Esophagus squamous epithelium (tissue), 4 donors: ENCODE data around the gene CTIF.

Source experiments
- POLR2A ChIP-seq, 4 donors: fragments of 450-650 bp; IDR thresholded peaks; one replicate each; pipeline ENCODE4 v1.6.1; 2017; ENCODE audit warnings: antibody characterized with exemption in 4 of 4, mild to moderate bottlenecking in 4 of 4, moderate library complexity in 3 of 4
- TF ChIP-seq, protein P1 (sequence below), 6 experiments: fragments of 450-650 bp in 4 of 6; fragments of 200-600 bp in 2 of 6; sonication (generic) in 2 of 6; IDR thresholded peaks; one replicate each; pipeline ENCODE4 v1.5.1; 2016 to 2019; ENCODE audit warnings: antibody characterized with exemption in 6 of 6, mild to moderate bottlenecking in 4 of 6, moderate library complexity in 4 of 6

GRCh38 chr18:48861181-48861708 is 322.4 kb downstream of the CTIF start:
- TF ChIP-seq POLR2A (IDR thresholded peaks at IDR 0.05) = no peak
- TF ChIP-seq, protein P1, sequence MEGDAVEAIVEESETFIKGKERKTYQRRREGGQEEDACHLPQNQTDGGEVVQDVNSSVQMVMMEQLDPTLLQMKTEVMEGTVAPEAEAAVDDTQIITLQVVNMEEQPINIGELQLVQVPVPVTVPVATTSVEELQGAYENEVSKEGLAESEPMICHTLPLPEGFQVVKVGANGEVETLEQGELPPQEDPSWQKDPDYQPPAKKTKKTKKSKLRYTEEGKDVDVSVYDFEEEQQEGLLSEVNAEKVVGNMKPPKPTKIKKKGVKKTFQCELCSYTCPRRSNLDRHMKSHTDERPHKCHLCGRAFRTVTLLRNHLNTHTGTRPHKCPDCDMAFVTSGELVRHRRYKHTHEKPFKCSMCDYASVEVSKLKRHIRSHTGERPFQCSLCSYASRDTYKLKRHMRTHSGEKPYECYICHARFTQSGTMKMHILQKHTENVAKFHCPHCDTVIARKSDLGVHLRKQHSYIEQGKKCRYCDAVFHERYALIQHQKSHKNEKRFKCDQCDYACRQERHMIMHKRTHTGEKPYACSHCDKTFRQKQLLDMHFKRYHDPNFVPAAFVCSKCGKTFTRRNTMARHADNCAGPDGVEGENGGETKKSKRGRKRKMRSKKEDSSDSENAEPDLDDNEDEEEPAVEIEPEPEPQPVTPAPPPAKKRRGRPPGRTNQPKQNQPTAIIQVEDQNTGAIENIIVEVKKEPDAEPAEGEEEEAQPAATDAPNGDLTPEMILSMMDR (IDR thresholded peaks at IDR 0.05) = no peak
